Fibroblast of the aortic adventitia (primary cell): ENCODE measurements around the gene RPS23. TPM values are rescaled to one million over a fixed set of nuclear protein-coding genes. Genes with fewer than 3 reads are reported as not detected.

ENCODE experiments used
- DNase-seq: peaks from one replicate; pipeline ENCODE4 v3.0.0-alpha.2; 2010; ENCODE audit warnings: low read depth
- H3K4me3 ChIP-seq: 2 replicates; pipeline ENCODE4 v1.5.1; 2011; ENCODE audit warnings: low read depth, mild to moderate bottlenecking, control low read depth, low read length, moderate library complexity
- CTCF ChIP-seq: IDR thresholded peaks from 2 replicates; pipeline ENCODE4 v1.5.1; 2011; ENCODE audit warnings: mild to moderate bottlenecking, low read length, control low read depth, inconsistent platforms; ENCODE audit not compliant: insufficient read depth
- total RNA-seq: library from RNA; depleted of rRNA; stranded (reverse); fragments of >200 nt; gene quantifications from 2 replicates; pipeline ENCODE4 v1.2.3, GENCODE V29; 2012; ENCODE audit warnings: low replicate concordance

Gene RPS23
- total RNA-seq = 3,292 and 4,809 TPM in 2 replicates

- peak within 1 kb of the TSS; percentile 93 for H3K4me3 ChIP-seq
- peak; percentile 94 for DNase-seq
- no peak for TF ChIP-seq CTCF
Observed at GRCh38 chr5:82277987-82278710, at the start of gene RPS23. TSS of gene RPS23 (minus strand) at chr5:82278354. CDS start at chr5:82278323, 31 bp downstream.

DNA sequence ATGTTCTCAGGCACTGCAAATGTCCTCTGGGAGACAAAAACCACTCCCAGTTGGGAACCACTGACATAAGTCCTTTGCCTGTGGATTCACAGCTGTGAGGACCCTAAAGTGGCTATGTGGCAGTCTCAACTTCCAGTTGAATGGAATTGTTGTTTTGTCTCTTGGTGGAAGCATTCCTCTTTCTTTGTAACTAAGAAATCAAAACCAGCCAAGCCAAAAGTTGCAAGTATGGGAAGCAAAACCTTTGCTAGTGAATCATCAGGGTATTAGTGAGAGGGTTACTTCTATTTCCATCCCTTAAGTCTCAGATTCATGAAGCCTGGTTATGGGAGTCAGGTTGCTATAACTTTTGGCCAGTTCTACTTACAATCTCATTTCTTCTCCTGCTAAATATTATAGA lies 49.8 kb upstream of the RPS23 start:
- no peak overlapping the region for H3K4me3 ChIP-seq
- no peak for TF ChIP-seq CTCF
- peak; percentile 60 for DNase-seq

GRCh38 chr5:82325996-82326395 lies 47.8 kb upstream of the RPS23 start:
- no peak overlapping the region for H3K4me3 ChIP-seq
- no peak for TF ChIP-seq CTCF
- no peak for DNase-seq

DNA sequence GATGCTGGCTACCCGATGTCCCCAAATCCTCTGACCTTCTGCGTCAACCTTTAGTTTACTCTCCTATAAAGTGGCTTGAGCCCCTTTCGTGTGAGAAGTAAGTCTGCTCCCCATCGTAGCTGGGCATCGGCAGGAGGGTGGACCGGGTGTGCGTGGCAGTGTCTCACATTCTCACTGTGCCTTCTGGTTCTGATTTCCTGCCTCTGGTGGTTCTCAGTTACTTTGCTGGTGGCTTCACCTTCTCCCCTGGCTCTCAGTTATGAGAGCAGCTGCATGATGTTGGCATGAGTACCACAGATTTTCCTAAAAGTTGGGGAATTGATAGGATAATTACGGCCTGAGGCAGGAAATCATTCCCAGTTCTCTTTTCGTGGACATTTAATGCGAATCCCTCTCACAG lies 47.0 kb upstream of the RPS23 start:
- no peak for DNase-seq
- TF ChIP-seq CTCF = no peak

DNA sequence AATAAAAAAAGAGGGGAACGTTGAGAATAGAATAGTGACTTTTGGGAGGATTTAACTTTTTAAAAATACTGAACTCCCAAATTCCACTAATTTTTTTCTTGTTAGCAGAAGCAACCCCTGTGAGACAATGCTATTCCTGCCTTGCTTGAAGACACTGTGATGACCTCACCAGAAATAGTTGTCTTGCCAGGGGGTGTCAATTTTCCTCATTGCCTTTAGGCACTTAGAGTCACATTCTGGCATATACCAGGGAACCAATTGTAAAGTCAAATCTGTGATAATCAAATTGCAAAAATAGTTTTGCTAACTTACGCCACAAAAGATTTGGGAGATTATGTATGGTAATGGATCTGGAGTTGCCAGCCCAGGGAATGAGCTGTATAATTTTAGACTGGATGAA lies 42.8 kb upstream of the RPS23 start:
- DNase-seq = no peak
- no peak for TF ChIP-seq CTCF
- H3K4me3 ChIP-seq = no peak overlapping the region

More for the DNA sequence above, 47.0 kb upstream of the RPS23 start:
- no peak overlapping the region for H3K4me3 ChIP-seq

DNA sequence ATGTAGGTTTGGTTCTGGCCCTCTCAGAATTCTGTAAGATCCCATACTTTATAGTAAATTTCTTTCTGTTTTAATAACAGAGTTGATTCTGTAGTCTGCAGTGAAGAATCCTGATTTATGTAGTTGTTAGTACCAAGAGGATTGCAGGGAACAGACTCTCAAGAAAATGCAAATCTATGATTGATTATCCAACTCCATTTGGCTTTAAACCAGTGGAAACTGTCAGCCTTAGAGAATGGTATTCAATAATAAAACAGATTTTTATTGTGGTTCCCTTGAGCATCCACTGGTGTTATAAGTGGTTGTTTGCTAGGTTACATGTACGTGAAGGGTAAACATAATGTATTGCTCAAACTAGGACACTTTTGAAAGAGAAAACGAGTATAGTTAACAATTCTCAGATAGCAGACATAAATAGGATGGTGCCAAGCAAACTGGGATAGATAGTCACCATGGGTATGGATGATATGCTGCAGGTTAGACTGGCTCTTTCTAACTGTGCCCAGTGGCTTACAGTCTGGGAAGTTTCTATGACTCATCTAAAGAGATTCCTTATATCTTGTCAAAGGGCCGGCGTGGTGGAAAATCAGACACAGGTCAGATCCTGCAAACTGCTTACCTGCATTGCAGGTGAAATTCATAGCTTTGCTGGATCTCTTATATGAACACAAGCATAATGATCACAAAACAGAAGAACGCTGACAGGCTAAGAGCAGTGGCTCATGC lies 41.7 kb upstream of the RPS23 start:
- no peak for DNase-seq
- no peak for TF ChIP-seq CTCF
- H3K4me3 ChIP-seq = no peak overlapping the region
